Transverse colon (tissue), 4 donors: ENCODE results near the gene PRSS12.

Experiments
- EP300 ChIP-seq: sonication (generic); formaldehyde crosslinking; IDR thresholded peaks from one replicate; pipeline ENCODE4 v1.6.1; 2017; ENCODE audit warnings: antibody characterized with exemption, low read depth
- POLR2AphosphoS5 ChIP-seq, 3 donors: sonication (generic); formaldehyde crosslinking; IDR thresholded peaks; one replicate each; pipeline ENCODE4 v1.6.1; 2016; ENCODE audit warnings: antibody characterized with exemption in 3 of 3
- TF ChIP-seq, protein P1 (sequence below), 5 experiments: fragments of 200-600 bp in 3 of 5; fragments of 450-650 bp in 2 of 5; sonication (generic) in 3 of 5; IDR thresholded peaks; 1 replicate in 2 of 5; 2 replicates in 3 of 5; pipeline ENCODE4 v1.5.1; 2016 to 2017; ENCODE audit warnings: antibody characterized with exemption in 5 of 5, inconsistent platforms in 3 of 5, mild to moderate bottlenecking in 2 of 5, moderate library complexity in 1 of 5

DNA sequence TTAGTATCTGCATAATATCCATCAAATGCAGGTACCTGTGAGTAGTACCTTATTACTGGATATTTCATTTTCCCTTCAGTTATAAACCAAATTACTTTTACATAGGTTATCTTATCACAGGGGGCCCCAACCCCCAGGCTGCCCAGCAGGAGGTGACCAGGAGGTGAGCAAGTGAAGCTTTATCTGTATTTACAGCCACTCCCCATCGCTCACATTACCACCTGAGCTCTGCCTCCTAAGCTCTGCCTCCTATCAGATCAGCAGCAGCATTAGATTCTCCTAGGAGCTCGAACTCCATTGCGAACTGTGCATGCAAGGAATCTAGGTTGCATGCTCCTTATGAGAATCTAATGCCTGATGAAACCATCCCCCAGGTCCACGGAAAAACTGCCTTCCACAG lies 6.3 kb downstream of the PRSS12 start:
- TF ChIP-seq, protein P1, sequence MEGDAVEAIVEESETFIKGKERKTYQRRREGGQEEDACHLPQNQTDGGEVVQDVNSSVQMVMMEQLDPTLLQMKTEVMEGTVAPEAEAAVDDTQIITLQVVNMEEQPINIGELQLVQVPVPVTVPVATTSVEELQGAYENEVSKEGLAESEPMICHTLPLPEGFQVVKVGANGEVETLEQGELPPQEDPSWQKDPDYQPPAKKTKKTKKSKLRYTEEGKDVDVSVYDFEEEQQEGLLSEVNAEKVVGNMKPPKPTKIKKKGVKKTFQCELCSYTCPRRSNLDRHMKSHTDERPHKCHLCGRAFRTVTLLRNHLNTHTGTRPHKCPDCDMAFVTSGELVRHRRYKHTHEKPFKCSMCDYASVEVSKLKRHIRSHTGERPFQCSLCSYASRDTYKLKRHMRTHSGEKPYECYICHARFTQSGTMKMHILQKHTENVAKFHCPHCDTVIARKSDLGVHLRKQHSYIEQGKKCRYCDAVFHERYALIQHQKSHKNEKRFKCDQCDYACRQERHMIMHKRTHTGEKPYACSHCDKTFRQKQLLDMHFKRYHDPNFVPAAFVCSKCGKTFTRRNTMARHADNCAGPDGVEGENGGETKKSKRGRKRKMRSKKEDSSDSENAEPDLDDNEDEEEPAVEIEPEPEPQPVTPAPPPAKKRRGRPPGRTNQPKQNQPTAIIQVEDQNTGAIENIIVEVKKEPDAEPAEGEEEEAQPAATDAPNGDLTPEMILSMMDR (IDR thresholded peaks at IDR 0.05): no peak
- TF ChIP-seq POLR2AphosphoS5 (IDR thresholded peaks at IDR 0.05) (no peak), EP300 (no peak)
